ENCODE results near the gene NCOR1.

DNA sequence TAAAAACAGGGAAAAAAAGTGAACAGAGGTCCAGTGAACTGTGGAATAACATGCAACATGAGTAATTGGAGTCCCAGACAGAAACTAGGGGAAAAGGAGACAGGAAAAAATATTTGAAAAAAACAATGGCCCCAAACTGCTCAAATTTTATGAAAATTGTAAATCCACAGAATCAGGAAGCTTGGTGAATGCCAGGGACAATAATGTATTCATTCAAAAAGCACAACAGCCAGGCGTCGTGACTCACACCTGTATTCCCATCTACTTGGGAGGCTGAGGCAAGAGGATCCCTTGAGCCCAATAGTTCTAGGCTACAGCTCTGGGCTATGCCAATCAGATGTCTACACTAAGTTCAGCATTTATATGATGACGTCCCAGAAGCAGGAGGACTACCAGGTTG lies 23.7 kb downstream of the NCOR1 start:
- TF ChIP-seq PATZ1 (CRISPR knock-in tag; IDR thresholded peaks at IDR 0.05; ENCODE audit: borderline replicate concordance) (no peak), ISL1 (CRISPR knock-in tag; IDR thresholded peaks at IDR 0.05) (no peak), BACH2 (CRISPR knock-in tag; IDR thresholded peaks at IDR 0.05; ENCODE audit: borderline replicate concordance) (no peak), ESRRG (CRISPR knock-in tag; IDR thresholded peaks at IDR 0.05) (no peak), GLIS3 (CRISPR knock-in tag; IDR thresholded peaks at IDR 0.05) (no peak), ARNTL (CRISPR knock-in tag; IDR thresholded peaks at IDR 0.05; ENCODE audit: borderline replicate concordance, low read depth) (no peak), ZNF565 (CRISPR knock-in tag; conservative IDR thresholded peaks at IDR 0.05; ENCODE audit: low read depth) (no peak), ZNF8 (CRISPR knock-in tag; IDR thresholded peaks at IDR 0.05) (no peak), OSR1 (CRISPR knock-in tag; IDR thresholded peaks at IDR 0.05) (no peak), RARB (CRISPR knock-in tag; IDR thresholded peaks at IDR 0.05) (no peak), ZFP30 (CRISPR knock-in tag; IDR thresholded peaks at IDR 0.05) (no peak), CREB5 (CRISPR knock-in tag; IDR thresholded peaks at IDR 0.05; ENCODE audit: low read depth) (no peak)

All from SK-N-SH treated with all-trans-retinoic acid at 6 μM for 48 hours (cell line).